Cardiac fibroblast (primary cell): Measurements from ENCODE around the gene LITAFD.

Experiments
- DNase-seq, 2 donors: peaks; one replicate each; pipeline versions ENCODE4 v3.0.0 to v3.0.0-alpha.2; 2010; ENCODE audit warnings: low read depth in 2 of 2
- H3K4me3 ChIP-seq, 2 donors: replicated peaks in 1 of 2; 1 replicate in 1 of 2; 2 replicates in 1 of 2; pipeline ENCODE4 v1.5.1; 2011; ENCODE audit warnings: low read depth in 2 of 2, low read length in 2 of 2, mild to moderate bottlenecking in 2 of 2, moderate library complexity in 1 of 2
- TF ChIP-seq, protein P1 (sequence below): IDR thresholded peaks from one replicate; pipeline ENCODE4 v1.5.1; 2011; ENCODE audit warnings: low read depth, mild to moderate bottlenecking, low read length, inconsistent platforms

LITAFD gene

DNA sequence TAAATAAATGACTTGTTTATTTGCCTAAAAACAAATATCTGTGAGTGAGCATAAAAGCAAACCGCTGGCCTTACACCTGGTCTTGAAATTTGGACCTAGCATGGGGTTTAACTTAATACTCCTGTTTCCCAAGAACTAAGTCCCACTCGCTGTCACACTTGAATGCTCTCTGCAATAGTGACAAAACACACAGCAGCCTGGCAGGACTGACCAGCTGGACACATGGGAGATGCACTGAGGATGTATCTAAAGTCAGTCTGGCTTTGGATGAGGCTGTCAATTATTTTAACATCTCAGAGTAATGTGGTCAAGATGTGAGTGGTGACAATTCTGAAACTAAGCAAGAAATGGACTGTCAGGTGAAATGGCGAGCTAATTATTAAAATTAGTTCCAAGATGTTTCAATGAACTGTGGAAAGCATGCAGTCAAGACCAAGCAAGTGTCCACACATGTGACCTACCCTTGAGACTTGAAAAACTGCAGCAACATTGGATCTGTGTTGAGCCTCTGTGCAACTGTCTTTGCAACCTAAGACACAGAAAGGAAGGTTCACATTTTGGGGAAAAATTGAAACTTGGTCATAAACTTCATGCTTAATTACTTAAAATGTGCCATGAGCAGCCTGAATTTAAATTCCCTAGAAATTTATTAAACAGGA lies 16.6 kb downstream of the LITAFD start:
- DNase-seq, result no peak
- no peak overlapping the region for H3K4me3 ChIP-seq
- TF ChIP-seq, protein P1, sequence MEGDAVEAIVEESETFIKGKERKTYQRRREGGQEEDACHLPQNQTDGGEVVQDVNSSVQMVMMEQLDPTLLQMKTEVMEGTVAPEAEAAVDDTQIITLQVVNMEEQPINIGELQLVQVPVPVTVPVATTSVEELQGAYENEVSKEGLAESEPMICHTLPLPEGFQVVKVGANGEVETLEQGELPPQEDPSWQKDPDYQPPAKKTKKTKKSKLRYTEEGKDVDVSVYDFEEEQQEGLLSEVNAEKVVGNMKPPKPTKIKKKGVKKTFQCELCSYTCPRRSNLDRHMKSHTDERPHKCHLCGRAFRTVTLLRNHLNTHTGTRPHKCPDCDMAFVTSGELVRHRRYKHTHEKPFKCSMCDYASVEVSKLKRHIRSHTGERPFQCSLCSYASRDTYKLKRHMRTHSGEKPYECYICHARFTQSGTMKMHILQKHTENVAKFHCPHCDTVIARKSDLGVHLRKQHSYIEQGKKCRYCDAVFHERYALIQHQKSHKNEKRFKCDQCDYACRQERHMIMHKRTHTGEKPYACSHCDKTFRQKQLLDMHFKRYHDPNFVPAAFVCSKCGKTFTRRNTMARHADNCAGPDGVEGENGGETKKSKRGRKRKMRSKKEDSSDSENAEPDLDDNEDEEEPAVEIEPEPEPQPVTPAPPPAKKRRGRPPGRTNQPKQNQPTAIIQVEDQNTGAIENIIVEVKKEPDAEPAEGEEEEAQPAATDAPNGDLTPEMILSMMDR, result no peak

DNA sequence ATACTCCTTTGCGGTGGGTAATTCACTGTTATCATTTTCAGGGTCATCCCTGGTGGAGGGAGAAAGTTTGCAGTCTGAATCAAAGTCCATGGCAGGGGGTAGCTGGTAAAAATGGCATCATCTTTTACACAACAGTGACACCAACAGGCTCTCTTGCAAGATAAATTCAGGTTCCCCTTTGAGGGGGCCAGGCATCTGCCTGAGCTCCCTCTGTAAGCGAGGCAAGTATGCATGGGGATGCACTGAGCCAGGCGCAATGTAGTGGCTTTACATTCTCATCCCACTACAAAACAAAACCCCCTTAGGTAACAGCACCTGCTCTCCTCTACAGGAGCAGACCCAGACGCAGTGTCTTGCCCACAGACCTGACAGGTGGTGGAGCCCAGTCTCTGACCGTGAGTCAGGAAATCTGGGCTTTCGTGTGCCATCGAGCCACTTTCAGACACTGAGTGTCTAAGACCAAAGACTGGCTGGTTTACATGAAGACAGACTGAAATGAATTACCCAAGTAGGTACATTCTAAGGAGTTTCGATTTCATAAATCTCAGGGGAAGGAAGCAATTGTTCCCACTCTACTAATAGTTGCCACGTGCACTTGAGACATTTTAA lies 17.7 kb downstream of the LITAFD start:
- no peak for DNase-seq
- no peak overlapping the region for H3K4me3 ChIP-seq
- TF ChIP-seq, protein P1, result no peak

DNA sequence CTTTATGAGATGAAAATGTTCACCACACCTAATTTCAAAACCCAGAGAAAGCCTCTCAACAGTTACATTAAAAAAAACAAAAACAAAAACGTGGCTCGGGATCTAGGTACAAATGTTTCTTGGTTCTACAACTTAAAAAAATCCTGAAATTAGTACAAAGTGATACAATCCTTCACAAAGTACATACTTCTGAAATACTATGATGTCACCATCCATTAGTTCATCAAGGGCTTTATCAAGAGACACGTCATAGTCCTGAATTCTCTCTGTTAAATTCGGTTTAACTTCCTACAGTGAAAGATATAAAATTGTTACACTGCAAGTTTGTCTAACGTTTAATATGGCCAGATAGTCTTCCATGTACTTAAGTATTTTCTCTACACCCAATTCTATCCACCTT lies 18.2 kb downstream of the LITAFD start:
- no peak overlapping the region for H3K4me3 ChIP-seq
- TF ChIP-seq, protein P1, result no peak
- DNase-seq, result no peak

DNA sequence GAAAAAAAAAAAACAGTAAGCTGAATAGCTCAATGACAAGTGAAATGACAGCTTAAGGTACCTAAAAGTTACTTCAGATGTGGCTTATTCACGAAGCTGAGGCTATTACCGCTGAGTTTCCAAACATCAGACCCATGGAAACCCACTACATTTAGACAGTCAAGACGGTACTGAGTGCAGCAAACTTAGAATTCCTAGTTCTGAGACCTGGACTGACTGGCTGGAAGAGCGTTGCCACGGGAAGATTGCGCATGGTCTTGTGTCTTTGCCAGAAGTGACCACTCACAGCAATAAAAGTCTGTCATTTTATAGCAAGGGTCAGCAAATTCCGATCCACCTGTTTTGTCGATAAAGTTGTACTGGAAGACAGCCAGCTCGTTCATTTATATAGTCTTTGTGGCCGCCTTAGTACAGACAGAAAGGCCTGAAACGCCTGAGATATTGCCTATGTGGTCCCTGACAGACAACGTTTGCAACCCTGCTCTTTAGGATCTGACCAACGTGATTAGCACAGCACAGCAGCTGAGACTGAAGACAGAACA lies 19.2 kb downstream of the LITAFD start:
- DNase-seq, result no peak
- TF ChIP-seq, protein P1, result no peak
- no peak overlapping the region for H3K4me3 ChIP-seq

DNA sequence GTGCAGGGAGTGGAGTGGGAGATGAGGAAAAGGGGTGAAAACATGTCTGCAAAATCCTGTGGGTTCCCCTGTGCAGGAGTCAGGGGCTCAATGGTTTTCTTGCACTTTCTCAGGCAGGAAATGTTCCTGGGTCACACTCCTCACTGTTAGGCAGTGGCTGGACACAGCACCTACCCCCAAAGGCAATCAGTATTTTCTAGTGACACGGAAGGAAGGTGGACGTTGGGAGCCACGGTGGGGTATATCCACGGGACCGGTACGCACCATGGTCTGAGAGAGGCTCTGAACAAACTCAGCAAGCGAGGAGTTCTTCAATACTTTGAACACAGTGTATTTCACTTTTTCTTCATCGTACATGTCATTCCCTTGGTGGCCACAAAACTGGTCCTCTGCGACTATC lies 20.9 kb downstream of the LITAFD start:
- DNase-seq, result no peak
- no peak overlapping the region for H3K4me3 ChIP-seq
- TF ChIP-seq, protein P1, result no peak

DNA sequence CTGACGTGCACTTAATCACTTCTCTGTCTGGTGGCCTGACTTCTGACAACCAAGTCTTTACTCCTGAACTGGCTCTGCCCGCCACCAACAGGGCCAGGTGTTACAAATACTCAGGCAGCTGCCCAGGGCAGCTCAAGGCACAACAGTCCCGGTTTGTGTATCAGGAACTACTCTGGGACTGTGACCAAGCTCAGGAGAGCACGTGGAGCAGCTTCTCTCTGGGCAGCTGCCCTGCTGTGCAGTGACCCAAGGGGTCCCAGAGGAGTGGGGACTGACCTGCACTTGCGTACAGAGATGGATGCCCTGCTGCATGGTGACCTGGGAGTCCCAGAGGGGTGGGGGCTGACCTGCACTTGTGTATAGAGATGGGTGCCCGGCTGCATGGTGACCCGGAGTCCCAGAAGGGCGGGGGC lies 21.9 kb downstream of the LITAFD start:
- TF ChIP-seq, protein P1, result no peak

More for the DNA sequence above, 21.9 kb downstream of the LITAFD start:
- H3K4me3 ChIP-seq, result no peak overlapping the region
- DNase-seq, result no peak
